Measurements from ENCODE around the gene GRP.

The GRP gene

DNA sequence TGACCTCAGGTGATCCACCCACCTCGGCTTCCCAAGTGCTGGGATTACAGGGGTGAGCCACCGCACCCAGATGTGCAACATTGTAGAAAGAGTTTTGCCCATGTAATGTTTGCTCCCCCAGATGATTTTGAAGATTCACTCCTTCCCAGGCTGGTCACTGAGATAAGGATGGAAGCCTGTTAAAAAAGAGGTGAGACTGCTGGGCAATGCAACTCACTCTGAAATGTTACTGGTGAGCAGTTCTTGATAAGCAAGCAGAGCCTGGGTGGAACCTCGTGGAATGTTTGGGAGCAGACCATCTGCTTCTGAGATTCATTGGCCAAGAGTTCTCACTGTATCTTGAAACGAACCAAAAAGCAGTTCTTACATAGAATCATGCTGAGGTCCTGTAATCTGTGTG is 19.7 kb downstream of the GRP start:
- TF ChIP-seq TAF1 (IDR thresholded peaks at IDR 0.05; ENCODE audit: borderline replicate concordance, insufficient read depth, low read length) (no peak), SIN3A (IDR thresholded peaks at IDR 0.05; ENCODE audit: borderline replicate concordance, insufficient read depth, low read length) (no peak), FOXP2 (optimal IDR thresholded peaks at IDR 0.05; ENCODE audit: borderline replicate concordance, extremely low read depth, extremely low read length, insufficient read depth) (no peak), POLR2AphosphoS5 (IDR thresholded peaks at IDR 0.05; ENCODE audit: low read depth, low read length) (no peak)
- TF ChIP-seq, protein P1, sequence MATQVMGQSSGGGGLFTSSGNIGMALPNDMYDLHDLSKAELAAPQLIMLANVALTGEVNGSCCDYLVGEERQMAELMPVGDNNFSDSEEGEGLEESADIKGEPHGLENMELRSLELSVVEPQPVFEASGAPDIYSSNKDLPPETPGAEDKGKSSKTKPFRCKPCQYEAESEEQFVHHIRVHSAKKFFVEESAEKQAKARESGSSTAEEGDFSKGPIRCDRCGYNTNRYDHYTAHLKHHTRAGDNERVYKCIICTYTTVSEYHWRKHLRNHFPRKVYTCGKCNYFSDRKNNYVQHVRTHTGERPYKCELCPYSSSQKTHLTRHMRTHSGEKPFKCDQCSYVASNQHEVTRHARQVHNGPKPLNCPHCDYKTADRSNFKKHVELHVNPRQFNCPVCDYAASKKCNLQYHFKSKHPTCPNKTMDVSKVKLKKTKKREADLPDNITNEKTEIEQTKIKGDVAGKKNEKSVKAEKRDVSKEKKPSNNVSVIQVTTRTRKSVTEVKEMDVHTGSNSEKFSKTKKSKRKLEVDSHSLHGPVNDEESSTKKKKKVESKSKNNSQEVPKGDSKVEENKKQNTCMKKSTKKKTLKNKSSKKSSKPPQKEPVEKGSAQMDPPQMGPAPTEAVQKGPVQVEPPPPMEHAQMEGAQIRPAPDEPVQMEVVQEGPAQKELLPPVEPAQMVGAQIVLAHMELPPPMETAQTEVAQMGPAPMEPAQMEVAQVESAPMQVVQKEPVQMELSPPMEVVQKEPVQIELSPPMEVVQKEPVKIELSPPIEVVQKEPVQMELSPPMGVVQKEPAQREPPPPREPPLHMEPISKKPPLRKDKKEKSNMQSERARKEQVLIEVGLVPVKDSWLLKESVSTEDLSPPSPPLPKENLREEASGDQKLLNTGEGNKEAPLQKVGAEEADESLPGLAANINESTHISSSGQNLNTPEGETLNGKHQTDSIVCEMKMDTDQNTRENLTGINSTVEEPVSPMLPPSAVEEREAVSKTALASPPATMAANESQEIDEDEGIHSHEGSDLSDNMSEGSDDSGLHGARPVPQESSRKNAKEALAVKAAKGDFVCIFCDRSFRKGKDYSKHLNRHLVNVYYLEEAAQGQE (IDR thresholded peaks at IDR 0.05; ENCODE audit: insufficient read depth in 1 of 2, low read depth in 2 of 2, low read length in 2 of 2) = no peak

DNA sequence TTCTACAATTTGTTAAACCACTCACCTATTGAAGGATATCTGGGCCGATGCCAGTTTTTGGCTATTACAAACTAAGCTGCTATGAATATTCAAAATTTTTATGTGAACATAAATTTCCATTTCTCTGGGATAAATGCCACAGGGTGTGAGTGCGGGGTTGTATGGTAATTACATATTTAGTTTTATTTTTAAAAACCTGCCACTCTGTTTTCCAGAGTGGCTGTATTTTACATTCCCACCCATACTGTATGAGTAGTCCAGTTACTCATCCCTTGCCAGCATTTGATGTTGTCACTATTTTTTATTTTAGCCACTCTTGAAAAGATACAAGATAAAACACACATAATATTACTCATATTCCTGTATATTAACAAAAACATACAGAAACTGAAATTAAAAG is 22.9 kb downstream of the GRP start:
- TF ChIP-seq TAF1 (IDR thresholded peaks at IDR 0.05; ENCODE audit: borderline replicate concordance, insufficient read depth, low read length) = no peak
- TF ChIP-seq SIN3A (IDR thresholded peaks at IDR 0.05; ENCODE audit: borderline replicate concordance, insufficient read depth, low read length) = no peak
- TF ChIP-seq FOXP2 (optimal IDR thresholded peaks at IDR 0.05; ENCODE audit: borderline replicate concordance, extremely low read depth, extremely low read length, insufficient read depth) = no peak
- TF ChIP-seq POLR2AphosphoS5 (IDR thresholded peaks at IDR 0.05; ENCODE audit: low read depth, low read length) = no peak
- TF ChIP-seq, protein P1 (IDR thresholded peaks at IDR 0.05; ENCODE audit: insufficient read depth in 1 of 2, low read depth in 2 of 2, low read length in 2 of 2) = no peak

DNA sequence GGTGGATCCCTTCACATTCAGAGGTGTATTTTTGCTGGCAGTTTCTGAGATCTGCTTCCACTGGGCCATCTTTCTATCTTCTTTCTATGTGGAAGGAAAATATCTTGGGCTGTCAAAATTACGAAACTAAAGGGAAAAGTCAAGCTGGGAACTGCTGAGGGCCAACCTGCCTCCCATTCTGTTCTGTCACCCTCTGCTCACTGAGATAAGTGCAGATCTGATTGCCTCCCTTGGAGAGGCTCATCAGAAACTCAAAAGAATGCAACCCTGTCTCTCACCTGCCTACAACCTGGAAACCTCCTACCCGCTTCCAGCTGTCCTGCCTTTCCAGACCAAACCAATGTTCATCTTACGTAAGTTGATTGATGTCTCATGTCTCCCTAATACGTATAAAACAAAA is 26.8 kb downstream of the GRP start:
- TF ChIP-seq TAF1 (IDR thresholded peaks at IDR 0.05; ENCODE audit: borderline replicate concordance, insufficient read depth, low read length) (no peak), FOXP2 (optimal IDR thresholded peaks at IDR 0.05; ENCODE audit: borderline replicate concordance, extremely low read depth, extremely low read length, insufficient read depth) (no peak), SIN3A (IDR thresholded peaks at IDR 0.05; ENCODE audit: borderline replicate concordance, insufficient read depth, low read length) (no peak), POLR2AphosphoS5 (IDR thresholded peaks at IDR 0.05; ENCODE audit: low read depth, low read length) (no peak)
- TF ChIP-seq, protein P1 (IDR thresholded peaks at IDR 0.05; ENCODE audit: insufficient read depth in 1 of 2, low read depth in 2 of 2, low read length in 2 of 2) = no peak

DNA sequence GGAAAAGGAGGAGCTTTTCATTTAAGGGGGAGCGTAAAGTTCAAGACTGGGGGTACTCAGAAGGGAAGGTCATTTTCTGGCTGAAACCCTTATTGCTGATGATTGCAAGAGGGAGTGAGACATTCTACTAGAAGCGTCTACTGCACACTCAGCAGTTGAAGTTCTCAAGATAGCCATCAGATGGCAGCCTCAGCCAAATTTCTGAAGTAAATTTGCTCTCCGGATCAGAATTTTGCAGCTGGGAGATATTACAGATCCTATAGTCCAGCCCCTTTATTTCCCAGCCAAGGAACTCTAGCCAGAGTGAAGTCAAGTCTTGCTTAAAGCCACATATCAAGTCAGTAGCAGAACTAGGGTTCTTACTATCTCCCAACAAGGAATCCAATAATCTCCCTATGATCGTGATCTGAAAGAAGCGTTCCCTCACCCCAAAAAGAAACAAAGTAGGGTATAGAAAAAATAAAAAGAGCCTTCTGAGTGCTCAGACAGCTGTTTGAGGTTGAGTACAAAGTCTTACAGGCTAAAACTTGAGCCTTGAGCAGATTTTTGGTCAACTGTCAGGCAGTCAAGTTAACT is 29.3 kb downstream of the GRP start:
- no peak for TF ChIP-seq POLR2AphosphoS5 (IDR thresholded peaks at IDR 0.05; ENCODE audit: low read depth, low read length)
- no peak for TF ChIP-seq SIN3A (IDR thresholded peaks at IDR 0.05; ENCODE audit: borderline replicate concordance, insufficient read depth, low read length)
- no peak for TF ChIP-seq FOXP2 (optimal IDR thresholded peaks at IDR 0.05; ENCODE audit: borderline replicate concordance, extremely low read depth, extremely low read length, insufficient read depth)
- TF ChIP-seq, protein P1 (IDR thresholded peaks at IDR 0.05; ENCODE audit: insufficient read depth in 1 of 2, low read depth in 2 of 2, low read length in 2 of 2) = no peak
- TF ChIP-seq TAF1 (IDR thresholded peaks at IDR 0.05; ENCODE audit: borderline replicate concordance, insufficient read depth, low read length) = no peak

All from PFSK-1 (cell line).